Stimulated activated CD8-positive, alpha-beta memory T cell treated with anti-CD3 and anti-CD28 coated beads, Interleukin-12 subunit alpha, Interleukin-12 subunit beta, amount 100 ng/mL, for 4 hours (primary cell): Measurements from ENCODE around the gene MEPE.
"Not testable (repeated sequence)": the region's sequence is repeated elsewhere in the genome, so short reads cannot be mapped to it uniquely, and the experiment has no call there.

Source experiments
- DNase-seq: peaks from one replicate; pipeline ENCODE4 v3.0.0-alpha.2; 2020; ENCODE audit warnings: low read depth

The MEPE gene

DNA sequence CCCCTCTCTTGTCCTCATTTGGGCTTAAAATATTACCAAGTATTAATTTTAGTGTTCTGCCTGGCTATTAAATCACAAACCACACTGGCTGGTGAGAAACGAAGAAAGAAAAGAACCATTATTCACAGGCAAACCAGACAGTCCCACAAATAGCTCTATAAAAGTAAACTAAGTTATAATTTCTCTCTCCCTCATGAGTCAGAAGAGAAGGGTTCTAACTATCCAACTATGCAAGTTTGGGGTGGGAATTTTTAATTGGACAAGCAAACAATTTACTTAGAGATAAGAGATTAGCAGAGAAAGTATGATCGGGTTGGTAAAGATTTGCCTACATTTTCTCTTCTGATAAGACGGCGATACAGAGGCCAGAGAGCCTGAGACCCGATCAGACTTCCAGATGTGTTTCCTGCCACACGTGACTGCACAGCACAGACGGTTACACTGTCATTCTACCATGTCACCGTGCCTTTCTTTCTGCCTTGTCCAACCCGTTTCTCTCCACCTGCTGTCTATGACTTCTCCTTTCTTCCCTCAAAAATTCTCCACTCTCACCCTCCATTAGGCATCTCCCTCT, 52.3 kb downstream of the MEPE start:
- DNase-seq, result no peak

DNA sequence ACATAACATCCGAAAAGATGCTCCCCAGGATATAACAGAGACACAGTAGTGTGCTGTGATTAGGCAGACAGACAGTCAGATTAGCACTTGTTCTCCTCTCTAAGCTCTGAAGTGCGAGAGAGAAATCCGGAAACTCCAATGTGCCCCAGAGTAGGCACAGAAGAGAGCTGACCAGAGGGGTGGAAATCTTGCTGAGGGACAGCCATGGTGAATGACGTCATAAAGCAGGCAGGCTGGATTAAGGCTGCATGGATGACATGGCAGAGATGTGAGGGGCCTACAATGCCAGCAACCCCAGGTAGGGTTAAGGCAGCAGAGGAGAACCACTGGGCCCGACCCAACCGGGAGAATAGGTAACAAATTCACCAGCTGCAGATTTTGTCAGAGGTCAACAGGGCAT, 53.3 kb downstream of the MEPE start:
- no peak for DNase-seq

DNA sequence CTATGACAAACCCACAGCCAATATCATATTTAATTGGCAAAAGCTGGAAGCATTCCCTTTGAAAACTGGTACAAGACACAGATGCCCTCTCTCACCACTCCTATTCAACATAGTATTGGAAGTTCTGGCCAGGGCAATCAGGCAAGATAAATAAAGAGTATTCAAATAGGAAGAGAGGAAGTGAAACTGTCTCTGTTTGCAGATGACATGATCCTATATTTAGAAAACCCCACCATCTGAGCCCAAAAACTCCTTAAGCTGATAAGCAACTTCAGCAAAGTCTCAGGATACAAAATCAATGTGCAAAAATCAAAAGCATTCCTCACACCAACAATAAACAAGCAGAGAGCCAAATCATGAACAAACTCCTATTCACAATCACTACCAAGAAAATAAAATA, 58.0 kb downstream of the MEPE start:
- not testable (repeated sequence) for DNase-seq

DNA sequence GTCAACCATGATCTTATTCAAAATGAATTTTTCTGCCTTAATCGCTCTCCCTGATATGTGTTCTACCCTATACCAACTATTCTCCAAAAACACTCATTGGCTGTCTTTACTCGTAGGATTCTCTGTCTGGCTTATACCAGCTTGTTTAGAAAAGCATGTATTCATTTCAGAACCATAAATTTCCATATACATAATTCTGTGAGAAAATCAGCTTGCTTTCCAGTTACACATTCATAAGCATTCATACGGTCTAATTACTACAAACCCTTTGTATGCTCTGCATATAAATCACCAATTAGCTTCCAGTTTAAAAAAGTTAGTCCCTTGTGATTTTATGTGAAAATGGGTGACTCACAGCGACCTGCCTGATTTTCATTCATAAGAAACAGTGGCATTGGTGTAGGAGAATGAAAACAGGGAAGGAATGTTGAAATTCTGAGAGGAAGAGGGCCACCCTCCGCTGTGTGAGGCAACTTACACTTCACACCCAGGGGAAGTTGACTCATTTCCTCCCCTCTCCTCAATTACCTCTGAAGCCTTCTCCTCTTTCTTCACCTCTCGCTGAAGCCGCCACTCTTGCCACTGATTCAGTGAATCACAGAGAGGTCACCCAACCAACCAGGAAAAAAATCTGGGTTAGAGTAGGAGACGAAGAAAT, 63.3 kb downstream of the MEPE start:
- no peak for DNase-seq
